Retinal pigment epithelial cell (primary cell): ENCODE results near the gene KLHDC1.
"Not testable (repeated sequence)": the region's sequence is repeated elsewhere in the genome, so short reads cannot be mapped to it uniquely, and the experiment has no call there.

Experiments used
- DNase-seq: peaks from one replicate; pipeline ENCODE4 v3.0.0-alpha.2; 2010; ENCODE audit warnings: low read depth
- H3K4me3 ChIP-seq: 2 replicates; pipeline ENCODE4 v1.5.1; 2011; ENCODE audit warnings: mild to moderate bottlenecking, low read length, control low read depth, moderate library complexity
- TF ChIP-seq, protein P1 (sequence below): conservative IDR thresholded peaks from 2 replicates; pipeline ENCODE4 v1.5.1; 2011; ENCODE audit warnings: low read depth, low read length, control low read depth, inconsistent platforms

Gene KLHDC1

GRCh38 chr14:49702725-49703124 lies 9.8 kb downstream of the KLHDC1 start:
- TF ChIP-seq, protein P1, sequence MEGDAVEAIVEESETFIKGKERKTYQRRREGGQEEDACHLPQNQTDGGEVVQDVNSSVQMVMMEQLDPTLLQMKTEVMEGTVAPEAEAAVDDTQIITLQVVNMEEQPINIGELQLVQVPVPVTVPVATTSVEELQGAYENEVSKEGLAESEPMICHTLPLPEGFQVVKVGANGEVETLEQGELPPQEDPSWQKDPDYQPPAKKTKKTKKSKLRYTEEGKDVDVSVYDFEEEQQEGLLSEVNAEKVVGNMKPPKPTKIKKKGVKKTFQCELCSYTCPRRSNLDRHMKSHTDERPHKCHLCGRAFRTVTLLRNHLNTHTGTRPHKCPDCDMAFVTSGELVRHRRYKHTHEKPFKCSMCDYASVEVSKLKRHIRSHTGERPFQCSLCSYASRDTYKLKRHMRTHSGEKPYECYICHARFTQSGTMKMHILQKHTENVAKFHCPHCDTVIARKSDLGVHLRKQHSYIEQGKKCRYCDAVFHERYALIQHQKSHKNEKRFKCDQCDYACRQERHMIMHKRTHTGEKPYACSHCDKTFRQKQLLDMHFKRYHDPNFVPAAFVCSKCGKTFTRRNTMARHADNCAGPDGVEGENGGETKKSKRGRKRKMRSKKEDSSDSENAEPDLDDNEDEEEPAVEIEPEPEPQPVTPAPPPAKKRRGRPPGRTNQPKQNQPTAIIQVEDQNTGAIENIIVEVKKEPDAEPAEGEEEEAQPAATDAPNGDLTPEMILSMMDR, result no peak
- no peak overlapping the region for H3K4me3 ChIP-seq
- DNase-seq, result no peak

- no peak overlapping the region for H3K4me3 ChIP-seq
- DNase-seq, result no peak
- TF ChIP-seq, protein P1, result no peak
Measured at GRCh38 chr14:49703965-49704364, 11.0 kb downstream of the KLHDC1 start.

DNA sequence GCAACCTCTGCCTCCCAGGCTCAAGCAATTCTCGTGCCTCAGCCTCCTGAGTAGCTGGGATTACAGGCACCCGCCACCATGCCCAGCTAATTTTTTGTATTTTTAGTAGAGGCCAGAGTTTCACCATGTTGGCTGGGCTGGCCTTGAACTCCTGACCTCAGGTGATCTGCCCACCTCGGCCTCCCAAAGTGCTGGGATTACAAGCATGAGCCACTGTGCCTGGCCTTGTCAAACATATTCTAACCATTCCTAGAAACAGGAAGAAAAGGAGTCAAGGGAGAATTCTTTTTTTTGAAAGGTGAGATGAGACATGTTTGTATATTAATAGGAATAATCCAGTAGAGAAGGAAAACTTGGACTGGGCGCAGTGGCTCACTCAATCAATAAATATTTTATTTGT lies 11.6 kb downstream of the KLHDC1 start:
- not testable (repeated sequence) for H3K4me3 ChIP-seq, DNase-seq

- H3K4me3 ChIP-seq, DNase-seq: not testable (repeated sequence)
Measured at GRCh38 chr14:49710993-49711392, 18.1 kb downstream of the KLHDC1 start.

DNA sequence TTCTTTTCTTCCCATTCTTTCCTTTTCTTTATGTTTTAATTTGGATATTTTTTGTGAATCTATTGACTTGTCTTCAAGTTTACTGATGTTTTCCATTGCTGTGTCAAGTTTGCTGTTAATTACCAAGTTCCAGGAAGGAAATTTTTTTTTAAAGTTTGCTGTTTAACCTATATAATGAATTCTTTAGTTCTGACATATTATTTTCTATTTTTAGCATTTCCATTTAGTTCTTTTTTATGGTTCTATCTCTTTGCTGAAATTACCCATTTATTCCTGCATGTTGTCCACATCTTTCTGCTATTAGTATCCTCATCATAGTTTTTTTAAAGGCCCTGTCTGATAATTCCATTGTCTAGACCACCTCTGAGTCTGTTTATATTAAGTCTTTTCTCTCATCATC lies 27.8 kb downstream of the KLHDC1 start:
- no peak for DNase-seq
- no peak overlapping the region for H3K4me3 ChIP-seq
- TF ChIP-seq, protein P1, result no peak

DNA sequence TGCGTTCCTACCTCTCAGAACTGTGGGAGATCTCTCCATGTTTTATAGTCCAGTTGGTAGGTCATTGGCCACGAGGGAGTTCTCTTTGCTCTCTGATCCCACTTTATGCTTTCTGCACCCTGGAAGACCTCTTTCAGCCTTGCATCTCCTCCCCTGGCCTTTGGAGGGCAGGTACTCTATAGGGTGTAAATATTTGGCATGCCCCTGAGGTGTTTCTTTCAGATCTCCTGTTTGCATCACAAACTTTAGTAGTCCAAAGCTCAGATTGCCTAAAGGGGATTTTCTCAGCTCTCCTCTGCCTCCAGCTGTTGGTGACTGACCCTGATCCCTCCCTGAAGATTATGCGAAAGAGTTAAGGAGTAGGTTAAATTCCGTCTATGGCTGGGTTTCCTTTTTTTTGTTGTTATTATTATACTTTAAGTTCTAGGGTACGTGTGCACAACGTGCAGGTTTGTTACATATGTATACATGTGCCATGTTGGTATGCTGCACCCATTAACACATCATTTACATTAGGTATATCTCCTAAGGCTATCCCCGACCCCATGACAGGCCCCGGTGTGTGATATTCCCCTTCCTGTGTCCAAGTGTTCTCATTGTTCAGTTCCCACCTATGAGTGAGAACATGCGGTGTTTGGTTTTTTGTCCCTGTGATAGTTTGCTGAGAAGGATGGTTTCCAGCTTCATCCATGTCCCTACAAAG lies 29.0 kb downstream of the KLHDC1 start:
- H3K4me3 ChIP-seq, DNase-seq: not testable (repeated sequence)

DNA sequence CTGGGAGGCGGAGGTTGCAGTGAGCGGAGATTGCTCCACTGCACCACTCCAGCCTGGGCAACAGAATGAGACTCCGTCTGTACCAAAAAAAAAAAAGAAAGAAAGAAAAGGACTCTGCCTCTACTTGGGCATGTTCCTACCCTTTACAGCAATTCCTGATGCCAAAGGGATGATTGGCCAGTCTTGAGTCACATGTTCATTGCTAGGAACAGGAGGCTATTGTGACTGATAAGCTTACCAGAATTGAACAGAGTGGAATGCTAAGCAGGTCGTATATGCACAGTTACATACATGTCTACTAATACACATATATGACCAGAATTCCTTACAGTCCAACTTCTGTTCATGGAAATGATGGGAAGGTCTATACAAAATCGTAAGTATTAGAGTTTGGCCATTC lies 34.3 kb downstream of the KLHDC1 start:
- TF ChIP-seq, protein P1, result no peak
- no peak for DNase-seq
- H3K4me3 ChIP-seq, result no peak overlapping the region

DNA sequence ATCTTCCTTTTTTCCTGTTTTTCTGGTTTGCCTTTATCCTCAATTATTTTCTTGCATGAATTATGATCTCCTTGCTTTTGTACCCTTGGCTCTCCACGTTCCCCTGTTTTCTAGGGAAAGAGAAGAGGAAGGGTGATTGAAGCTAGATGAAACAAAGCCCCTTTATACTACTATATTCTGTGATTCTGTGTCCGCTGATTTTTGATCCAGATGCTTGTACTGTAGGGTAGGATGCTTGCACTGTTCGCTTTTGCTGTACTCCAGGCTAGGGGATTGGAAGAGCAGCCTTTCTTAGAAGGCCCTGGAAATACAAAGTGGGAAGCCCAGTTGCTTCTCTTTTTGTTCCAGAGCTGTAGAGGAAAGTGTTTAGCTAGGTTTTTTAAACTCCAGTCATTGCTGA lies 40.0 kb downstream of the KLHDC1 start:
- TF ChIP-seq, protein P1, result no peak
- no peak for DNase-seq

GRCh38 chr14:49733836-49734235 lies 40.9 kb downstream of the KLHDC1 start:
- DNase-seq, result no peak
- TF ChIP-seq, protein P1, result no peak
- no peak overlapping the region for H3K4me3 ChIP-seq

More for the DNA sequence above, 40.0 kb downstream of the KLHDC1 start:
- no peak overlapping the region for H3K4me3 ChIP-seq

- not testable (repeated sequence) for DNase-seq
Measured at GRCh38 chr14:49735669-49736068, 42.7 kb downstream of the KLHDC1 start.

More at GRCh38 chr14:49735669-49736068, 42.7 kb downstream of the KLHDC1 start:
- not testable (repeated sequence) for H3K4me3 ChIP-seq
